Renal cortical epithelial cell (primary cell): ENCODE results near the gene SYPL2. TPM values are rescaled to one million over a fixed set of nuclear protein-coding genes. Genes with fewer than 3 reads are reported as not detected.

ENCODE experiments used
- DNase-seq: peaks from one replicate; pipeline ENCODE4 v3.0.0-alpha.2; 2011; ENCODE audit warnings: low read depth
- total RNA-seq: library from RNA; depleted of rRNA; stranded (reverse); fragments of >200 nt; gene quantifications from 2 replicates; pipeline ENCODE4 v1.2.3, GENCODE V29; 2014

SYPL2 gene
- total RNA-seq, 1 donor from 2014 or later = 0.45 TPM

DNA sequence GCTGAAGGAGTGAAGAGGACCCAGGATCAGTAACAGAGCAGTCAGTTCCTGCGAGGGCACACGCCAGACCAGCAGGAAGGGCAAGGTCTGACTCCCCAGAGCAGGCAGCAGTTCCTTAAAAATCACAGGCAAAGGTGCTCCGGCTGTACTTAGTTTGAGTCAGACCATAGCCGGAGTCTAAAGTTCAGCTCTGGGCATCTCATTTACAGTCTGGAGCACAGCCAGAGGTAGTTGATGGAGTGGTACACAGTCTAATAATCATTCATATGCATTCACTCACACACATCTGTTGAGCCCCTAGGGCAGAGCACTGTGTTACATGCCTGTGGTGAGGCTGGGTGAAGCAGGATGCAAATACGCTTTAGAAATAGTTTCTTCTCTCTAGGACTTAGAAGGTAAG is 50.5 kb downstream of the SYPL2 start:
- peak; percentile 91 for DNase-seq

- DNase-seq = no peak
Measured at GRCh38 chr1:109517337-109517736, 51.0 kb downstream of the SYPL2 start.

- no peak for DNase-seq
Measured at GRCh38 chr1:109521002-109521951, 54.9 kb downstream of the SYPL2 start.

DNA sequence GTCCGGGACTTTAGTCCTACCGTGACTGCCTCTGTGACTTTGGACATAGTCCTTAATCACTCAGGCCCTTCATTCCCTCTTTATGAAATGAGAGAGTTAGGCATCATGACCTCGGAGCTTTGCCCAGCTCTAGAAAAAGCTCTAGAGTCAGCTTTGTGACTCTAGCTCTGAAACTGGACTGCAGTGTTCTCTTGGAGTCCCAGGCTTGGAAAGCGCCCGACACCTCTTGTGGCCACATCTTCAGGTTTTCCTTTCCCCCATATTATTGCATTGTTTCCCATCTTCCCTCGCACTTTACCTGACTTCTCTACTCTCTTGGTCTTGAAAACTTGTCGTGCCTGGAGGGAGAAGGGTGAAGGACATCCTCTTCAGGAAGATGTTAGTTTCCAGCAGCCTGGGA is 55.7 kb downstream of the SYPL2 start:
- DNase-seq = no peak

DNA sequence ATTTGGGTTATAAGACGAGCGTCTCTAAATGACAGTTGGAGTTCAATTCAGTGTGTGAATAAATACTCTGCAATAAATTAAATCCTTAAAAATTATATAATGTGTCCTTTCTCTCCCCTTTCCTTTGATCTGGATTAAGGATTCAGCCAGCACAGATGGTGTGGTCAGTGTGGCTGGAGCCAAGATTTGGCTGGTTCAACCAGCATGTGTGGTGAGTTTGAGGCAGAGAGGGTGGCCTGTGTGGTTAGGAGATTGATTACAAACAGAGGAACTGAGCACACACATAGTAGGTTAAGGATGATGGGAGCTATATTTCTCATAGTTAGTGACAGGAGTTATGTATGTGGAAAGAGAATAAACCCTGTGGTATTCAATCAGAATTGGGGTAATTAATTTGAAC is 57.4 kb downstream of the SYPL2 start:
- no peak for DNase-seq

GRCh38 chr1:109527098-109527811 is 60.9 kb downstream of the SYPL2 start:
- no peak for DNase-seq

- DNase-seq = no peak
Measured at GRCh38 chr1:109527846-109528695, 61.7 kb downstream of the SYPL2 start.

GRCh38 chr1:109528712-109529111 is 62.4 kb downstream of the SYPL2 start:
- no peak for DNase-seq

GRCh38 chr1:109529881-109530456 is 63.6 kb downstream of the SYPL2 start:
- no peak for DNase-seq

DNA sequence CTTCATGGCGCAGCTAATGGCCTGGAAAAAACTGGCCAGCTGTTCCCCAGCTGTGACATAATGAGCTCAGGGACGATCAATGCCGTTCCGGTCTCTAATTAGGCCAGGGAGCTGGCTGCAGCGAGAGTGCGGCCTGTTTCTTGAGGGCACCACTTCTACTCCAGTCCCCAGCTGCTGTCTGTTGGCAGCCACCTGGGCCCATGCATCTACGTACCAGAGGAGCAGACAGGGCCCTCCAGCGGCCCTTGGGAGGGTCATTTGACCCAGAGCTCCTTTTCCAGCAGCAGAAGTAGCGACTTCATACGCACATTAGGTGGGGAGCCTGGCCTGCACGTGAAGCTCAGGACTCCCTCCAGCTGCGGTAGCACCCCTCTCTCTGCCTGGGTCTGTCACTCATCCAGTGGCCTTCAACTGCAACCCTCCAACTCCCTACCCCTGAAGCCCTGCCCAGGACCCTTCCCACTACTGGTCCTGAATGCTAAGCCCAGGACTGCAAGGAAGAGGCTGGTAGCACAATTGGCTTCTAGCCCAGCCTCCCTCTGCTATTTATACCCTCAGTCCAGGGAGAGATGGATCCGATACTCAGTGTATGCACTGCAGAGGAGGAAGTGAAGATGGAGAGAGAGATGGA is 64.2 kb downstream of the SYPL2 start:
- no peak for DNase-seq

DNA sequence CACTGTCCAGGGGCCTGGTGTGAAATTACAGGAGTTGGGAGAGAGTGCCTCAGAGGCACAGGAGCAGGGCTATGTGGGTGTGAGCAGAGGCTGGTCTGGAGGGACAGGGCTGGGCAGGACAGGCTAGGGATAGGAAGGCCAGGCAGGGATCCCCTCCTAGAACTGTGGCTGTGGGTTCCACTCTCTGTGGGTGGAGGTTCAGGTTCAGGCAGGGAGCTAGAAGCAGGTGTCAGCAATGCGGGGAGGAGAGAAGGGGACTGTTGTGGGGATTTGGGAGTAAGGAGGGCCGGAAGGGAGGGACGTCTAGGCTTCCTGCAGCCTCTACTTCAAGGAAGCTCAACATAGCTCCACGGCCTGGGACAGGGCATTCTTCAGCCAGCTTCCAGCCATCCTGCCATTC is 65.0 kb downstream of the SYPL2 start:
- no peak for DNase-seq

Other genes with a start within 250 kb of the SYPL2 start
- gene CELSR2, start 217.0 kb upstream of the SYPL2 start, total RNA-seq = 8.5 and 75.9 TPM in 2 replicates
- 1.5 and 2.1 TPM in 2 replicates for gene PSRC1, start 183.4 kb upstream of the SYPL2 start, total RNA-seq
- gene MYBPHL, start 159.5 kb upstream of the SYPL2 start, total RNA-seq = not detected in 2 replicates
- 53.0 and 96.6 TPM in 2 replicates for gene SORT1, start 68.6 kb upstream of the SYPL2 start, total RNA-seq
- 60.9 and 93.9 TPM in 2 replicates for gene PSMA5, start 40.1 kb upstream of the SYPL2 start, total RNA-seq
- gene ATXN7L2, start 17.4 kb downstream of the SYPL2 start, total RNA-seq = 1.5 and 1.6 TPM in 2 replicates
- 8.0 and 14.8 TPM in 2 replicates for gene CYB561D1, start 27.5 kb downstream of the SYPL2 start, total RNA-seq
- 1.2 and 4.1 TPM in 2 replicates for gene AMIGO1, start 43.2 kb downstream of the SYPL2 start, total RNA-seq
- gene GPR61, start 73.3 kb downstream of the SYPL2 start, total RNA-seq = 0.15 TPM in 1 of 2 replicates, not detected in the other
- 25.0 and 25.9 TPM in 2 replicates for gene GNAI3, start 82.1 kb downstream of the SYPL2 start, total RNA-seq
- 0.10 TPM in 1 of 2 replicates, not detected in the other for gene GNAT2, start 153.1 kb downstream of the SYPL2 start, total RNA-seq
- 62.7 and 71.7 TPM in 2 replicates for gene AMPD2, start 153.3 kb downstream of the SYPL2 start, total RNA-seq
- 12.2 and 17.8 TPM in 2 replicates for gene GSTM4, start 189.6 kb downstream of the SYPL2 start, total RNA-seq
- gene GSTM2, start 201.5 kb downstream of the SYPL2 start, total RNA-seq = 1.4 and 14.7 TPM in 2 replicates
- gene GSTM1, start 221.3 kb downstream of the SYPL2 start, total RNA-seq = 8.0 and 15.1 TPM in 2 replicates
- gene GSTM5, start 245.7 kb downstream of the SYPL2 start, total RNA-seq = not detected in 2 replicates